Neural cell (in vitro differentiated cells): Measurements from ENCODE around the gene EXOC3L1. TPM values are rescaled to one million over a fixed set of nuclear protein-coding genes. Genes with fewer than 3 reads are reported as not detected.

Experiments
- H2AFZ ChIP-seq: fragments of 200-600, 300-800 bp; sonication (generic), shearing (Covaris generic); 2 replicates; pipeline ENCODE4 v1.6.0; 2014; ENCODE audit warnings: low read depth, mild to moderate bottlenecking, antibody characterized with exemption, low read length, moderate library complexity
- H3F3A ChIP-seq: fragments of 200-600 bp; shearing (Covaris generic); 2 replicates; pipeline ENCODE4 v1.6.1; 2016; ENCODE audit warnings: mild to moderate bottlenecking, moderate library complexity, mixed read lengths, antibody characterized with exemption, low read length; ENCODE audit not compliant: insufficient read depth, poor library complexity, severe bottlenecking
- H3K27ac ChIP-seq: fragments of 200-600, 300-800 bp; sonication (generic), shearing (Covaris generic); 2 replicates; pipeline ENCODE4 v1.5.1; 2014; ENCODE audit warnings: mild to moderate bottlenecking, low read length, moderate library complexity
- H3K27me3 ChIP-seq: fragments of 300-800, 200-600 bp; sonication (generic), shearing (Covaris generic); 2 replicates; pipeline ENCODE4 v1.6.0; 2014; ENCODE audit warnings: mild to moderate bottlenecking, low read depth, low read length, moderate library complexity; ENCODE audit not compliant: insufficient read depth
- H3K36me3 ChIP-seq: fragments of 300-800, 200-600 bp; sonication (generic), shearing (Covaris generic); 2 replicates; pipeline ENCODE4 v1.5.1; 2014; ENCODE audit warnings: mild to moderate bottlenecking, antibody characterized with exemption, low read length, moderate library complexity; ENCODE audit not compliant: insufficient read depth
- H3K4me2 ChIP-seq: fragments of 300-800, 200-600 bp; sonication (generic), shearing (Covaris generic); 2 replicates; pipeline ENCODE4 v1.6.0; 2014; ENCODE audit warnings: mild to moderate bottlenecking, low read length
- H3K4me3 ChIP-seq: fragments of 300-800, 200-600 bp; sonication (generic), shearing (Covaris generic); 2 replicates; pipeline ENCODE4 v1.5.1; 2014; ENCODE audit warnings: mild to moderate bottlenecking, low read length, moderate library complexity
- H3K79me2 ChIP-seq: fragments of 200-600 bp; shearing (Covaris generic); replicated peaks from 2 replicates; pipeline ENCODE4 v1.6.0; 2014; ENCODE audit warnings: mild to moderate bottlenecking, low read length, moderate library complexity; ENCODE audit not compliant: insufficient read depth
- H3K9ac ChIP-seq: fragments of 300-800, 200-600 bp; sonication (generic), shearing (Covaris generic); 2 replicates; pipeline ENCODE4 v1.6.1; 2016; ENCODE audit warnings: mild to moderate bottlenecking, low read length, mixed read lengths
- H3K9me2 ChIP-seq: fragments of 200-600 bp; shearing (Covaris generic); 2 replicates; pipeline ENCODE4 v1.6.1; 2016; ENCODE audit warnings: mild to moderate bottlenecking, low read length, mixed read lengths; ENCODE audit not compliant: insufficient read depth
- H3K9me3 ChIP-seq: fragments of 200-600, 300-800 bp; sonication (generic), shearing (Covaris generic); 2 replicates; pipeline ENCODE4 v1.6.1; 2016; ENCODE audit warnings: mild to moderate bottlenecking, mixed run types, low read length, moderate library complexity, mixed read lengths
- H4K20me1 ChIP-seq: fragments of 200-600 bp; shearing (Covaris generic); 2 replicates; pipeline ENCODE4 v1.6.1; 2016; ENCODE audit warnings: mild to moderate bottlenecking, mixed run types; ENCODE audit not compliant: insufficient read depth
- EP300 ChIP-seq: fragments of 450-650 bp; conservative IDR thresholded peaks from 2 replicates; pipeline ENCODE4 v1.6.1; 2014; ENCODE audit warnings: antibody characterized with exemption, mild to moderate bottlenecking, moderate library complexity; ENCODE audit not compliant: poor library complexity, severe bottlenecking
- EZH2 ChIP-seq: fragments of 200-600, 300-800 bp; shearing (Covaris generic), sonication (generic); IDR thresholded peaks from 2 replicates; pipeline ENCODE4 v1.6.1; 2014; ENCODE audit warnings: antibody characterized with exemption, low read length, borderline replicate concordance, mild to moderate bottlenecking; ENCODE audit not compliant: insufficient read depth, poor library complexity, severe bottlenecking
- MXI1 ChIP-seq: fragments of 450-650 bp; conservative IDR thresholded peaks from 2 replicates; pipeline ENCODE4 v1.6.1; 2014; ENCODE audit warnings: antibody characterized with exemption, mild to moderate bottlenecking; ENCODE audit not compliant: poor library complexity, severe bottlenecking
- POLR2AphosphoS5 ChIP-seq: IDR thresholded peaks from 2 replicates; pipeline ENCODE4 v1.6.1; 2012
- RAD21 ChIP-seq: fragments of 450-650 bp; conservative IDR thresholded peaks from 2 replicates; pipeline ENCODE4 v1.6.1; 2014; ENCODE audit warnings: antibody characterized with exemption, mild to moderate bottlenecking, moderate library complexity
- SMC3 ChIP-seq: fragments of 450-650 bp; conservative IDR thresholded peaks from 2 replicates; pipeline ENCODE4 v1.6.1; 2014; ENCODE audit warnings: antibody characterized with exemption, mild to moderate bottlenecking, moderate library complexity; ENCODE audit not compliant: poor library complexity
- TAF1 ChIP-seq: IDR thresholded peaks from 2 replicates; pipeline ENCODE4 v1.6.1; 2012; ENCODE audit warnings: low read depth
- polyA plus RNA-seq: library from polyadenylated mRNA; depleted of rRNA; stranded (reverse); fragments of >200 nt; gene quantifications from 2 replicates; pipeline ENCODE4 v1.2.3, GENCODE V29; 2014
- TF ChIP-seq, protein P1 (sequence below): fragments of 450-650 bp; IDR thresholded peaks from 2 replicates; pipeline ENCODE4 v1.5.1; 2014; ENCODE audit warnings: antibody characterized with exemption, mild to moderate bottlenecking, moderate library complexity; ENCODE audit not compliant: poor library complexity, severe bottlenecking
- TF ChIP-seq, protein P2 (sequence below): IDR thresholded peaks from 2 replicates; pipeline ENCODE4 v1.6.1; 2012; ENCODE audit warnings: borderline replicate concordance

The EXOC3L1 gene
- polyA plus RNA-seq, 1 donor from 2014 or later, result 0.43 TPM

- Histone ChIP-seq H3K36me3 (no peaks in the 10 kb centered on the region), H4K20me1 (peaks cover 9% of the 10 kb centered on the region), H3F3A (no peaks in the 10 kb centered on the region), H3K4me2 (peak overlapping the region; percentile 76), H3K9ac (peak overlapping the region; percentile 94), H3K27ac (no peak overlapping the region), H3K9me3 (no peaks in the 10 kb centered on the region), H3K79me2 (peaks cover 24% of the 10 kb centered on the region), H2AFZ (no peak overlapping the region), H3K4me3 (peak overlapping the region; percentile 91), H3K9me2 (no peaks in the 10 kb centered on the region), H3K27me3 (peaks cover 19% of the 10 kb centered on the region)
- TF ChIP-seq MXI1 (no peak), TAF1 (no peak), POLR2AphosphoS5 (no peak), SMC3 (no peak), EZH2 (no peak), EP300 (no peak), RAD21 (no peak)
- TF ChIP-seq, protein P1, sequence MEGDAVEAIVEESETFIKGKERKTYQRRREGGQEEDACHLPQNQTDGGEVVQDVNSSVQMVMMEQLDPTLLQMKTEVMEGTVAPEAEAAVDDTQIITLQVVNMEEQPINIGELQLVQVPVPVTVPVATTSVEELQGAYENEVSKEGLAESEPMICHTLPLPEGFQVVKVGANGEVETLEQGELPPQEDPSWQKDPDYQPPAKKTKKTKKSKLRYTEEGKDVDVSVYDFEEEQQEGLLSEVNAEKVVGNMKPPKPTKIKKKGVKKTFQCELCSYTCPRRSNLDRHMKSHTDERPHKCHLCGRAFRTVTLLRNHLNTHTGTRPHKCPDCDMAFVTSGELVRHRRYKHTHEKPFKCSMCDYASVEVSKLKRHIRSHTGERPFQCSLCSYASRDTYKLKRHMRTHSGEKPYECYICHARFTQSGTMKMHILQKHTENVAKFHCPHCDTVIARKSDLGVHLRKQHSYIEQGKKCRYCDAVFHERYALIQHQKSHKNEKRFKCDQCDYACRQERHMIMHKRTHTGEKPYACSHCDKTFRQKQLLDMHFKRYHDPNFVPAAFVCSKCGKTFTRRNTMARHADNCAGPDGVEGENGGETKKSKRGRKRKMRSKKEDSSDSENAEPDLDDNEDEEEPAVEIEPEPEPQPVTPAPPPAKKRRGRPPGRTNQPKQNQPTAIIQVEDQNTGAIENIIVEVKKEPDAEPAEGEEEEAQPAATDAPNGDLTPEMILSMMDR, result no peak
- TF ChIP-seq, protein P2, sequence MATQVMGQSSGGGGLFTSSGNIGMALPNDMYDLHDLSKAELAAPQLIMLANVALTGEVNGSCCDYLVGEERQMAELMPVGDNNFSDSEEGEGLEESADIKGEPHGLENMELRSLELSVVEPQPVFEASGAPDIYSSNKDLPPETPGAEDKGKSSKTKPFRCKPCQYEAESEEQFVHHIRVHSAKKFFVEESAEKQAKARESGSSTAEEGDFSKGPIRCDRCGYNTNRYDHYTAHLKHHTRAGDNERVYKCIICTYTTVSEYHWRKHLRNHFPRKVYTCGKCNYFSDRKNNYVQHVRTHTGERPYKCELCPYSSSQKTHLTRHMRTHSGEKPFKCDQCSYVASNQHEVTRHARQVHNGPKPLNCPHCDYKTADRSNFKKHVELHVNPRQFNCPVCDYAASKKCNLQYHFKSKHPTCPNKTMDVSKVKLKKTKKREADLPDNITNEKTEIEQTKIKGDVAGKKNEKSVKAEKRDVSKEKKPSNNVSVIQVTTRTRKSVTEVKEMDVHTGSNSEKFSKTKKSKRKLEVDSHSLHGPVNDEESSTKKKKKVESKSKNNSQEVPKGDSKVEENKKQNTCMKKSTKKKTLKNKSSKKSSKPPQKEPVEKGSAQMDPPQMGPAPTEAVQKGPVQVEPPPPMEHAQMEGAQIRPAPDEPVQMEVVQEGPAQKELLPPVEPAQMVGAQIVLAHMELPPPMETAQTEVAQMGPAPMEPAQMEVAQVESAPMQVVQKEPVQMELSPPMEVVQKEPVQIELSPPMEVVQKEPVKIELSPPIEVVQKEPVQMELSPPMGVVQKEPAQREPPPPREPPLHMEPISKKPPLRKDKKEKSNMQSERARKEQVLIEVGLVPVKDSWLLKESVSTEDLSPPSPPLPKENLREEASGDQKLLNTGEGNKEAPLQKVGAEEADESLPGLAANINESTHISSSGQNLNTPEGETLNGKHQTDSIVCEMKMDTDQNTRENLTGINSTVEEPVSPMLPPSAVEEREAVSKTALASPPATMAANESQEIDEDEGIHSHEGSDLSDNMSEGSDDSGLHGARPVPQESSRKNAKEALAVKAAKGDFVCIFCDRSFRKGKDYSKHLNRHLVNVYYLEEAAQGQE, result no peak
Measured at GRCh38 chr16:67182288-67182687, 7.6 kb downstream of the EXOC3L1 start.

- Histone ChIP-seq H3K4me3 (peak overlapping the region; percentile 91), H3K9me3 (no peaks in the 10 kb centered on the region), H3K9ac (no peak overlapping the region), H3K9me2 (no peaks in the 10 kb centered on the region), H3F3A (no peaks in the 10 kb centered on the region), H3K36me3 (no peaks in the 10 kb centered on the region), H3K4me2 (peak overlapping the region; percentile 19), H3K79me2 (peaks cover 24% of the 10 kb centered on the region), H2AFZ (no peak overlapping the region), H4K20me1 (peaks cover 9% of the 10 kb centered on the region), H3K27ac (no peak overlapping the region), H3K27me3 (peaks cover 20% of the 10 kb centered on the region)
- TF ChIP-seq TAF1, result no peak
- TF ChIP-seq, protein P2, result no peak
- TF ChIP-seq EP300, result no peak
- TF ChIP-seq SMC3, result no peak
- no peak for TF ChIP-seq RAD21
- no peak for TF ChIP-seq MXI1
- TF ChIP-seq EZH2, result no peak
- TF ChIP-seq POLR2AphosphoS5, result no peak
- TF ChIP-seq, protein P1, result no peak
Measured at GRCh38 chr16:67181346-67181745, 8.6 kb downstream of the EXOC3L1 start.
